ENCODE data around the gene ARMC7. TPM values are rescaled to one million over a fixed set of nuclear protein-coding genes. Genes with fewer than 3 reads are reported as not detected.

ARMC7 gene
- total RNA-seq, 1 experiment from 2014 or later: 22.8 TPM

DNA sequence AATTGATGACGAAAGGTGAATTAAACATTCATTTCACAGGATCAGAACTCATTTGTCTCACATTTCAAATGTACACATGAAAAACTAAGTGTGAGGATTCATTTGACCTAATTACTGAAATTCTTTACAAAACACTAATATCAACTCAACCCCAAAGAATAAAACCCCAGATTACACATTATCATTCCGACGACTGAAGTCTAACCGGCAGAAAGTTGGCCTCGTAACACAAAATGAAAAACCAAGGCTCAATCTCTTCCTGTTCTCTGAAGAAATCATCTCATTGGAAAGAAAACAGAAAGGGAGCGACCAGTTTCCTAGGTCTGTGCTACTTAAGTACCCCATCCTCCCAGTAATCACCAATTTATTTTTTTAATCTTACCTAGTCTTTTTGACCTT lies 42.8 kb downstream of the ARMC7 start:
- H4K5ac ChIP-seq (ENCODE audit: insufficient read length, low read depth, low read length): no peak overlapping the region
- H2BK120ac ChIP-seq (ENCODE audit: low read depth, low read length, poor library complexity, severe bottlenecking): no peak overlapping the region
- H3K27ac ChIP-seq (ENCODE audit: insufficient read length, low read depth, low read length): no peak overlapping the region
- H3K4ac ChIP-seq (ENCODE audit: low read depth, low read length): no peak overlapping the region
- no peak overlapping the region for H2BK15ac ChIP-seq (ENCODE audit: low read depth, low read length)
- H3K27me3 ChIP-seq (ENCODE audit: insufficient read depth, low read length): no peaks in the 10 kb centered on the region
- H3K27ac Mint-ChIP-seq: peak overlapping the region; percentile 75 to 96 (median 90); a peak in 5 of 7 replicates
- no peak overlapping the region for H3K14ac ChIP-seq (ENCODE audit: insufficient read depth, low read length)
- peaks cover 36% of the 10 kb centered on the region for H3K79me2 ChIP-seq (ENCODE audit: insufficient read depth, low read length)
- TF ChIP-seq CTCF (conservative IDR thresholded peaks at IDR 0.05): no peak
- no peak overlapping the region for H3K23ac ChIP-seq (ENCODE audit: insufficient read length, low read depth, low read length)
- H3K9me3 Mint-ChIP-seq: peaks cover 0 to 8% of the 10 kb centered on the region in 2 experiments; a peak in 2 of 5 replicates
- no CpG with 5 or more reads among the region's 6 CpGs for WGBS (ENCODE audit: extremely low coverage, insufficient read length, low lambda C conversion rate)
- peaks cover 28 to 44% (median 30%) of the 10 kb centered on the region in 3 experiments for H3K36me3 Mint-ChIP-seq (ENCODE audit: insufficient read depth in 1 of 3, low read depth in 3 of 3)
- no peak overlapping the region for H4K8ac ChIP-seq (replicated peaks; ENCODE audit: insufficient read length, low read depth, low read length)
- no peak overlapping the region for H3K56ac ChIP-seq (ENCODE audit: insufficient read length, low read depth, low read length)
- H3K27me3 Mint-ChIP-seq (ENCODE audit: low read depth): peaks cover 2% of the 10 kb centered on the region; the same call in 1 of the 2 replicates
- H2AK5ac ChIP-seq (ENCODE audit: insufficient read length, low read length): no peak overlapping the region
- peak overlapping the region; percentile 95 for H3K4me2 ChIP-seq (ENCODE audit: insufficient read depth, insufficient read length, low read length)
- H3K79me1 ChIP-seq (ENCODE audit: insufficient read depth, low read depth, low read length, poor library complexity, severe bottlenecking): peaks cover 3% of the 10 kb centered on the region
- H3K18ac ChIP-seq (ENCODE audit: insufficient read length, low read depth, low read length): no peak overlapping the region
- H2BK5ac ChIP-seq (ENCODE audit: insufficient read length, low read length): no peak overlapping the region
- no peaks in the 10 kb centered on the region for H3K9me3 ChIP-seq (ENCODE audit: control insufficient read depth, low read depth, low read length)
- DNase-seq: no peak
- H3K4me3 Mint-ChIP-seq: peak overlapping the region; percentile 94 to 99
- H3K23me2 ChIP-seq (ENCODE audit: insufficient read length, low read depth, low read length, poor library complexity, severe bottlenecking): peaks cover 8% of the 10 kb centered on the region
- no peak overlapping the region for H2BK20ac ChIP-seq (ENCODE audit: low read depth, low read length, poor library complexity, severe bottlenecking)
- H2BK12ac ChIP-seq (ENCODE audit: insufficient read length, low read depth, low read length): no peak overlapping the region
- no peaks in the 10 kb centered on the region; the same call in 1 of the 2 replicates for H3K4me1 ChIP-seq (ENCODE audit: insufficient read depth, low read length)
- H3T11ph ChIP-seq (ENCODE audit: low read length): no peak overlapping the region
- no peak overlapping the region for H2AFZ ChIP-seq (ENCODE audit: low read length)
- peaks cover 27 to 45% of the 10 kb centered on the region in 2 experiments for H3K4me1 Mint-ChIP-seq
- no peak overlapping the region for H4K91ac ChIP-seq (ENCODE audit: insufficient read length, low read depth, low read length)
- H3K9ac ChIP-seq (ENCODE audit: extremely low read depth, insufficient read length, low read length): peak overlapping the region; percentile 90
- no peaks in the 10 kb centered on the region for H4K20me1 ChIP-seq (ENCODE audit: control insufficient read depth, insufficient read depth, insufficient read length)
